GM12864 (cell line): Measurements from ENCODE around the gene KIF25.

ENCODE experiments used
- DNase-seq: peaks from one replicate; pipeline ENCODE4 v3.0.0-alpha.2; 2011; ENCODE audit warnings: low read depth
- H3K4me3 ChIP-seq: 2 replicates; pipeline ENCODE4 v1.5.1; 2011; ENCODE audit warnings: mild to moderate bottlenecking, low read depth, low read length, control low read depth
- CTCF ChIP-seq: IDR thresholded peaks from 2 replicates; pipeline ENCODE4 v1.5.1; 2011; ENCODE audit warnings: low read depth, mild to moderate bottlenecking, moderate library complexity, low read length, control low read depth, inconsistent platforms; ENCODE audit errors: missing control alignments

Gene KIF25

GRCh38 chr6:168040856-168041496 is 43.5 kb downstream of the KIF25 start:
- no peak for TF ChIP-seq CTCF
- H3K4me3 ChIP-seq = no peak overlapping the region
- no peak for DNase-seq

- no peak for TF ChIP-seq CTCF
- no peak overlapping the region for H3K4me3 ChIP-seq
- DNase-seq = no peak
Measured at GRCh38 chr6:168041928-168042327, 44.5 kb downstream of the KIF25 start.

GRCh38 chr6:168042426-168043192 is 45.1 kb downstream of the KIF25 start:
- no peak for TF ChIP-seq CTCF
- DNase-seq = no peak
- no peak overlapping the region for H3K4me3 ChIP-seq

DNA sequence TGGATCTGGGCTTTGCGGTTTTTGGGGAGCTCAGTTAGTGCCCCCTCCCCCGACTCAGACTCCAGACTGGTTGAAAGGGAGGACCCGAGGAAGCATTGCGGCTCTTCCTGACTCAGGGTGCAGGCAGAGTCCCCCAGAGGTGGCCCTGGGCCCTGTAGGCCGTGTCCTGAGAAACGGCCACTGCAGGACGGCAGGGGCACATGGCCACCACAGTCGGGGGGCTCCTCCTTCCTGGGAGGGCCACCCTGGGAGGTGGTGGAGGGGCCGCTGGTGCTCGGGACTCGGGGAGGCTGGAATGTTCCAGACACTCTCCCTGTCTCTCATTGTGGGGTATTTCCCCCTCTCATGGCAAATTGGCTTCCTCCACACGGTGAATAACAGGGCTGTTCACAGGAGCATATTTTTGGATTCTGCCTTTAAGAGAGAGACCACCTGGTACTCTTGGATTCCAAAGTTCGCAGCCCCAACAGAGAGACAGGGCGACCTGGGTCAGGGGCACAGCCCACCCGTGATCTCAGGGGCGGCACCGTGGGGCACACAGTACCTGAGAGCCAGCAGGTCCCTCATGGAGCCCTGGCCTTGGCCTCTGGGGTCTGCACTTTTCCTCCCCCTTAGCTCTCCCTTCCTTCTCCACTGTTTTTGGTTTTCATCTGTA is 45.8 kb downstream of the KIF25 start:
- no peak for TF ChIP-seq CTCF
- no peak for DNase-seq
- H3K4me3 ChIP-seq = no peak overlapping the region

- no peak overlapping the region for H3K4me3 ChIP-seq
- DNase-seq = no peak
- no peak for TF ChIP-seq CTCF
Measured at GRCh38 chr6:168043848-168044415, 46.5 kb downstream of the KIF25 start.

- TF ChIP-seq CTCF = no peak
- H3K4me3 ChIP-seq = no peak overlapping the region
- DNase-seq = no peak
Measured at GRCh38 chr6:168044521-168045130, 47.2 kb downstream of the KIF25 start.
